ENCODE data around the gene CCNL1. TPM values are rescaled to one million over a fixed set of nuclear protein-coding genes. Genes with fewer than 3 reads are reported as not detected.

Gene CCNL1
- total and polyA plus RNA-seq, 2 of the 8 experiments (the other 6 are each of a cell fraction or from before 2014, with no cell fraction given) = 64.5 to 68.6 TPM

GRCh38 chr3:157147099-157147803 is 12.7 kb downstream of the CCNL1 start:
- H3K27ac ChIP-seq (ENCODE audit: low read depth, low read length) = no peak overlapping the region
- ChIA-PET CTCF (ENCODE audit: partially characterized antibody) (interaction anchor here (0.5 to 36.5 kb wide), 4 partner anchors 10 to 474 kb away, joined by 3 to 1014 read pairs (median 10); no protein-coding TSS in a partner anchor), POLR2A (ENCODE audit: partially characterized antibody) (interaction anchor here (0.6 to 7.4 kb wide), 9 partner anchors 8 to 1015 kb away, joined by 3 to 50 read pairs (median 5); partner anchors contain the start of gene CCNL1)
- no peak overlapping the region for H3K4me2 ChIP-seq (ENCODE audit: insufficient read depth in 1 of 2, low read depth in 2 of 2, low read length in 2 of 2)
- H2AFZ ChIP-seq (ENCODE audit: low read length) = no peak overlapping the region
- no peaks in the 10 kb centered on the region for H3K9me3 ChIP-seq (ENCODE audit: insufficient read depth in 2 of 2, low read depth in 1 of 2, low read length in 1 of 2)
- WGBS, 2 experiments (ENCODE audit: extremely low coverage in 1 of 2, insufficient coverage in 1 of 2, insufficient read length in 1 of 2, insufficient replicate concordance in 2 of 2, low coverage in 1 of 2, low lambda C conversion rate in 2 of 2, missing lambda C conversion rate in 1 of 2) = 91% methylated on average over 5 of the region's 5 CpGs; no CpG with 5 or more reads in 1 of the 2 experiments
- no peak overlapping the region for H2BK5ac ChIP-seq (ENCODE audit: low read depth, low read length)
- no peak overlapping the region for H3K9ac ChIP-seq (replicated peaks in 1 of 4; ENCODE audit: extremely low read depth in 1 of 4, low read depth in 3 of 4, low read length in 3 of 4)
- no peak overlapping the region for H3K4me3 ChIP-seq (ENCODE audit: extremely low read depth in 1 of 4, insufficient read depth in 2 of 4, low read depth in 3 of 4, low read length in 4 of 4)
- no peak overlapping the region for H3K23ac ChIP-seq (ENCODE audit: insufficient read length)
- FAIRE-seq (no peak), DNase-seq (ENCODE audit: low read depth in 1 of 2, low spot score in 2 of 2) (no peak)
- 0 out of 4 replicates have a peak, but pooled peaks cover 0 to 4% of the 10 kb centered on the region in 2 experiments for H3K79me2 ChIP-seq (ENCODE audit: control insufficient read depth in 1 of 2, insufficient read depth in 2 of 2, low read length in 2 of 2)
- H3K79me1 ChIP-seq (ENCODE audit: low read depth, low read length) = no peaks in the 10 kb centered on the region
- no peaks in the 10 kb centered on the region for H3K23me2 ChIP-seq (ENCODE audit: low read depth, low read length)
- peaks cover 28 to 79% (median 57%) of the 10 kb centered on the region in 4 experiments for H3K36me3 ChIP-seq (ENCODE audit: control insufficient read depth in 2 of 4, insufficient read depth in 4 of 4, low read length in 3 of 4)
- H2BK12ac ChIP-seq (ENCODE audit: low read depth, low read length) = no peak overlapping the region
- H3K14ac ChIP-seq (ENCODE audit: insufficient read length) = no peak overlapping the region
- no peak overlapping the region for H3K4ac ChIP-seq (replicated peaks; ENCODE audit: insufficient read length, low read depth, low read length)
- peaks cover 4 to 7% of the 10 kb centered on the region in 2 experiments for H4K20me1 ChIP-seq (replicated peaks in 1 of 2; ENCODE audit: control insufficient read depth in 1 of 2, insufficient read depth in 2 of 2, low read length in 2 of 2)
- no peaks in the 10 kb centered on the region for H3K4me1 ChIP-seq (replicated peaks in 1 of 4; ENCODE audit: control insufficient read depth in 3 of 4, insufficient read depth in 4 of 4, low read length in 3 of 4)
- H2BK15ac ChIP-seq (ENCODE audit: low read length) = no peak overlapping the region
- no peak overlapping the region for H2BK120ac ChIP-seq (replicated peaks; ENCODE audit: low read depth, low read length)
- no peak overlapping the region for H2AK5ac ChIP-seq (ENCODE audit: low read depth, low read length)
- H4K8ac ChIP-seq (ENCODE audit: extremely low read depth, insufficient read depth, low read length) = no peak overlapping the region
- TF ChIP-seq TAF1 (IDR thresholded peaks at IDR 0.05; ENCODE audit: low read depth, low read length) = no peak
- 0 out of 3 replicates have a peak, but pooled peaks of 1 of the 2 experiments have one; percentile 6 for TF ChIP-seq POLR2A (IDR thresholded peaks at IDR 0.05; ENCODE audit: control extremely low read depth in 1 of 2, low read depth in 2 of 2, low read length in 2 of 2)
- peak; percentile 29; the same call in 1 of the 2 replicates for TF ChIP-seq CHD2 (IDR thresholded peaks at IDR 0.05; ENCODE audit: low read length)
- H2BK20ac ChIP-seq (ENCODE audit: low read length) = no peak overlapping the region
- H3K18ac ChIP-seq (ENCODE audit: extremely low read depth, low read length) = no peak overlapping the region
- no peak overlapping the region for H3K56ac ChIP-seq (replicated peaks; ENCODE audit: insufficient read length, low read depth, low read length)
- no peaks in the 10 kb centered on the region for H3K27me3 ChIP-seq (replicated peaks in 1 of 4; ENCODE audit: control insufficient read depth in 3 of 4, extremely low read depth in 1 of 4, insufficient read depth in 3 of 4, low read length in 3 of 4)
- no peak overlapping the region for H4K91ac ChIP-seq (replicated peaks; ENCODE audit: insufficient read length, low read length)
- no peak overlapping the region for H4K5ac ChIP-seq (ENCODE audit: insufficient read length, low read depth, low read length)
